ENCODE measurements around the gene CST11. TPM values are rescaled to one million over a fixed set of nuclear protein-coding genes. Genes with fewer than 3 reads are reported as not detected.
"Not testable (repeated sequence)": the region's sequence is repeated elsewhere in the genome, so short reads cannot be mapped to it uniquely, and the experiment has no call there.

Gene CST11
- polyA plus RNA-seq (ENCODE audit: insufficient read length) = not detected
- long read RNA-seq, donor 1 = 0 reads
- long read RNA-seq, donor 2 = 0 reads
- long read RNA-seq, donor 3 = 0 reads
- long read RNA-seq, donor 4 = 0 reads
- long read RNA-seq, donor 5 = 0 reads
- long read RNA-seq, donor 6 = 0 reads
- long read RNA-seq, donor 7 = 0 reads
- long read RNA-seq, donor 8 = 0 reads

GRCh38 chr20:23452776-23453175, at the start of gene CST11:
Gene CST11, minus strand, starts transcription at chr20:23452876. Its CDS starts 65 bp downstream, at chr20:23452811.
- no peak for DNase-seq

GRCh38 chr20:23501926-23502325, 49.2 kb upstream of the CST11 start:
- no peak for DNase-seq

- no peak for DNase-seq
Observed at GRCh38 chr20:23497536-23497935, 44.9 kb upstream of the CST11 start.

- DNase-seq = no peak
Observed at GRCh38 chr20:23493172-23493772, 40.6 kb upstream of the CST11 start.

- DNase-seq = no peak
Observed at GRCh38 chr20:23492292-23492691, 39.6 kb upstream of the CST11 start.

- DNase-seq = no peak
Observed at GRCh38 chr20:23490817-23491216, 38.1 kb upstream of the CST11 start, which contains the start of gene CST8. Gene CST8, plus strand, starts transcription at chr20:23491117. Its CDS starts 551 bp downstream, at chr20:23491668.

- DNase-seq = no peak
Observed at GRCh38 chr20:23488996-23489395, 36.3 kb upstream of the CST11 start.

- DNase-seq = no peak
Observed at GRCh38 chr20:23488470-23488869, 35.8 kb upstream of the CST11 start.

- no peak for DNase-seq
Observed at GRCh38 chr20:23484081-23484480, 31.4 kb upstream of the CST11 start.

- no peak for DNase-seq
Observed at GRCh38 chr20:23482138-23482537, 29.5 kb upstream of the CST11 start.

- DNase-seq = no peak
Observed at GRCh38 chr20:23479043-23479442, 26.4 kb upstream of the CST11 start.

GRCh38 chr20:23477223-23477622, 24.5 kb upstream of the CST11 start:
- no peak for DNase-seq

GRCh38 chr20:23476015-23476754, 23.5 kb upstream of the CST11 start:
- no peak for DNase-seq

GRCh38 chr20:23475395-23475794, 22.7 kb upstream of the CST11 start:
- no peak for DNase-seq

GRCh38 chr20:23473293-23473692, 20.6 kb upstream of the CST11 start:
- not testable (repeated sequence) for DNase-seq

- DNase-seq = not testable (repeated sequence)
Observed at GRCh38 chr20:23472306-23472705, 19.6 kb upstream of the CST11 start.

GRCh38 chr20:23466961-23467360, 14.3 kb upstream of the CST11 start:
- not testable (repeated sequence) for DNase-seq

GRCh38 chr20:23461180-23461579, 8.5 kb upstream of the CST11 start:
- DNase-seq = no peak

- DNase-seq = no peak
Observed at GRCh38 chr20:23459461-23460150, 6.9 kb upstream of the CST11 start.

- DNase-seq = no peak
Observed at GRCh38 chr20:23456873-23457272, 4.2 kb upstream of the CST11 start.

- DNase-seq = no peak
Observed at GRCh38 chr20:23456409-23456808, 3.7 kb upstream of the CST11 start.

- DNase-seq = no peak
Observed at GRCh38 chr20:23455639-23456038, 3.0 kb upstream of the CST11 start.

GRCh38 chr20:23454816-23455215, 2.1 kb upstream of the CST11 start:
- no peak for DNase-seq

Measured in left kidney (tissue), 8 donors.